ENCODE measurements around the gene RHBDF1.
A peak's percentile ranks its signal among the peaks of the same experiment; 100 is the strongest.

RHBDF1 gene

GRCh38 chr16:92431-93339 is 20.3 kb upstream of the RHBDF1 start:
- no peak for DNase-seq

GRCh38 chr16:91484-91883 is 19.1 kb upstream of the RHBDF1 start:
- DNase-seq, result no peak

GRCh38 chr16:89391-90302 is 17.2 kb upstream of the RHBDF1 start:
- DNase-seq, result no peak

- no peak for DNase-seq
These were observed 16.2 kb upstream of the RHBDF1 start for GRCh38 chr16:88613-89012.

- no peak for DNase-seq
These were observed 14.1 kb upstream of the RHBDF1 start for GRCh38 chr16:86483-86952.

- no peak for DNase-seq
These were observed 13.4 kb upstream of the RHBDF1 start for GRCh38 chr16:85865-86264.

GRCh38 chr16:85407-85782 is 13.0 kb upstream of the RHBDF1 start:
- no peak for DNase-seq

GRCh38 chr16:84718-85406 is 12.4 kb upstream of the RHBDF1 start:
- no peak for DNase-seq

- DNase-seq, result no peak
These were observed 11.6 kb upstream of the RHBDF1 start for GRCh38 chr16:83781-84615.

GRCh38 chr16:83060-83603 is 10.7 kb upstream of the RHBDF1 start:
- DNase-seq, result no peak

GRCh38 chr16:79151-80054 is 7.0 kb upstream of the RHBDF1 start:
- DNase-seq, result no peak

GRCh38 chr16:78444-79150 is 6.2 kb upstream of the RHBDF1 start:
- no peak for DNase-seq

- peak; percentile 75 for DNase-seq
These were observed 5.5 kb upstream of the RHBDF1 start, which contains the start of gene MPG for GRCh38 chr16:77807-78443. Gene MPG, plus strand, starts transcription at chr16:78225. Its CDS starts 85 bp downstream, at chr16:78310.

GRCh38 chr16:77273-77806 is 4.9 kb upstream of the RHBDF1 start:
- no peak for DNase-seq

GRCh38 chr16:76535-77272 is 4.3 kb upstream of the RHBDF1 start:
- DNase-seq, result no peak

GRCh38 chr16:75580-76501 is 3.4 kb upstream of the RHBDF1 start:
- no peak for DNase-seq

- no peak for DNase-seq
These were observed 2.4 kb upstream of the RHBDF1 start for GRCh38 chr16:74747-75334.

Measured in T-helper 9 cell (primary cell).